H9 (cell line): ENCODE data around the gene SPINT3. TPM values are rescaled to one million over a fixed set of nuclear protein-coding genes. Genes with fewer than 3 reads are reported as not detected.

Experiments
- DNase-seq: peaks from one replicate; pipeline ENCODE4 v3.0.0-alpha.2; 2017
- H2AFZ ChIP-seq: one replicate; pipeline ENCODE4 v1.6.1; 2013; ENCODE audit warnings: mild to moderate bottlenecking, low read length, control low read depth, moderate library complexity
- H2AK5ac ChIP-seq: 2 replicates; pipeline ENCODE4 v1.6.1; 2013; ENCODE audit warnings: low read length, control low read depth, mixed read lengths; ENCODE audit not compliant: insufficient read length
- H2BK120ac ChIP-seq: one replicate; pipeline ENCODE4 v1.6.1; 2013; ENCODE audit warnings: low read depth, mild to moderate bottlenecking, low read length, control low read depth, inconsistent platforms; ENCODE audit not compliant: poor library complexity, severe bottlenecking
- H2BK12ac ChIP-seq: 2 replicates; pipeline ENCODE4 v1.6.1; 2013; ENCODE audit warnings: low read length, control low read depth, mixed read lengths, low read depth; ENCODE audit not compliant: insufficient read length
- H2BK15ac ChIP-seq: 2 replicates; pipeline ENCODE4 v1.6.1; 2013; ENCODE audit warnings: low read depth, low read length, control low read depth
- H2BK20ac ChIP-seq: one replicate; pipeline ENCODE4 v1.6.1; 2013; ENCODE audit warnings: low read depth, mild to moderate bottlenecking, low read length, control low read depth, inconsistent platforms; ENCODE audit not compliant: poor library complexity, severe bottlenecking
- H2BK5ac ChIP-seq: 2 replicates; pipeline ENCODE4 v1.6.1; 2013; ENCODE audit warnings: low read length, control low read depth, mixed read lengths; ENCODE audit not compliant: insufficient read length
- H3K14ac ChIP-seq: 2 replicates; pipeline ENCODE4 v1.6.1; 2013; ENCODE audit warnings: low read length, control low read depth; ENCODE audit not compliant: insufficient read depth
- H3K18ac ChIP-seq: 2 replicates; pipeline ENCODE4 v1.6.1; 2013; ENCODE audit warnings: low read depth, mild to moderate bottlenecking, mixed read lengths, low read length, control low read depth; ENCODE audit not compliant: insufficient read length
- H3K23ac ChIP-seq: 2 replicates; pipeline ENCODE4 v1.6.1; 2013; ENCODE audit warnings: low read length, control low read depth, mixed read lengths, low read depth; ENCODE audit not compliant: insufficient read length
- H3K23me2 ChIP-seq: 2 replicates; pipeline ENCODE4 v1.6.1; 2013; ENCODE audit warnings: low read depth, mild to moderate bottlenecking, mixed read lengths, low read length, control low read depth; ENCODE audit not compliant: insufficient read length, poor library complexity, severe bottlenecking
- H3K27ac ChIP-seq: 2 replicates; pipeline ENCODE4 v1.5.1; 2013; ENCODE audit warnings: low read length, control low read depth, mixed read lengths, low read depth; ENCODE audit not compliant: insufficient read length
- H3K27me3 ChIP-seq: 2 replicates; pipeline ENCODE4 v1.6.1; 2013; ENCODE audit warnings: low read length, control low read depth, inconsistent platforms; ENCODE audit not compliant: insufficient read depth
- H3K4ac ChIP-seq: 2 replicates; pipeline ENCODE4 v1.6.1; 2013; ENCODE audit warnings: low read depth, mild to moderate bottlenecking, control low read depth, inconsistent platforms, low read length, moderate library complexity
- H3K4me1 ChIP-seq: 2 replicates; pipeline ENCODE4 v1.6.1; 2013; ENCODE audit warnings: low read length, control low read depth, inconsistent platforms; ENCODE audit not compliant: insufficient read depth
- H3K4me2 ChIP-seq: 2 replicates; pipeline ENCODE4 v1.6.1; 2013; ENCODE audit warnings: low read length, control low read depth, mixed read lengths; ENCODE audit not compliant: insufficient read length, insufficient read depth
- H3K56ac ChIP-seq: 2 replicates; pipeline ENCODE4 v1.6.1; 2013; ENCODE audit warnings: low read depth, mild to moderate bottlenecking, mixed read lengths, low read length, control low read depth; ENCODE audit not compliant: insufficient read length
- H3K79me1 ChIP-seq: 2 replicates; pipeline ENCODE4 v1.6.1; 2013; ENCODE audit warnings: low read depth, mild to moderate bottlenecking, moderate library complexity, low read length, control low read depth, inconsistent platforms; ENCODE audit not compliant: insufficient read depth, poor library complexity, severe bottlenecking
- H3K79me2 ChIP-seq: 2 replicates; pipeline ENCODE4 v1.6.1; 2013; ENCODE audit warnings: low read length, control low read depth, inconsistent platforms; ENCODE audit not compliant: insufficient read depth
- H3K9ac ChIP-seq: 2 replicates; pipeline ENCODE4 v1.6.1; 2013; ENCODE audit warnings: low read length, control low read depth, mixed read lengths; ENCODE audit not compliant: insufficient read length; ENCODE audit errors: extremely low read depth
- H3K9me3 ChIP-seq: one replicate; pipeline ENCODE4 v1.6.1; 2013; ENCODE audit warnings: low read depth, low read length, inconsistent platforms; ENCODE audit not compliant: control insufficient read depth
- H3T11ph ChIP-seq: one replicate; pipeline ENCODE4 v1.6.1; 2013; ENCODE audit warnings: mild to moderate bottlenecking, low read length, control low read depth, inconsistent platforms
- H4K20me1 ChIP-seq: one replicate; pipeline ENCODE4 v1.6.1; 2013; ENCODE audit not compliant: control insufficient read depth, insufficient read length, insufficient read depth
- H4K5ac ChIP-seq: 2 replicates; pipeline ENCODE4 v1.6.1; 2013; ENCODE audit warnings: low read depth, mild to moderate bottlenecking, mixed read lengths, low read length, control low read depth; ENCODE audit not compliant: insufficient read length
- H4K8ac ChIP-seq: replicated peaks from 2 replicates; pipeline ENCODE4 v1.6.1; 2013; ENCODE audit warnings: low read length, control low read depth, mixed read lengths, low read depth; ENCODE audit not compliant: insufficient read length
- H4K91ac ChIP-seq: 2 replicates; pipeline ENCODE4 v1.6.1; 2013; ENCODE audit warnings: low read depth, mild to moderate bottlenecking, moderate library complexity, mixed read lengths, low read length, control low read depth; ENCODE audit not compliant: insufficient read length
- H3K27ac Mint-ChIP-seq, 3 experiments: 2 replicates in 2 of 3; 3 replicates in 1 of 3; pipeline ENCODE4 v1.8.0; 2020 to 2021; ENCODE audit warnings: mixed read lengths in 3 of 3, mild to moderate bottlenecking in 1 of 3, moderate library complexity in 1 of 3
- H3K27me3 Mint-ChIP-seq: 2 replicates; pipeline ENCODE4 v1.8.0; 2021; ENCODE audit warnings: low read depth, mild to moderate bottlenecking, moderate library complexity, mixed read lengths
- H3K36me3 Mint-ChIP-seq, 3 experiments: 2 replicates in 2 of 3; 3 replicates in 1 of 3; pipeline ENCODE4 v1.8.0; 2020 to 2021; ENCODE audit warnings: low read depth in 3 of 3, mixed read lengths in 3 of 3; ENCODE audit not compliant: insufficient read depth in 1 of 3
- H3K4me1 Mint-ChIP-seq, 2 experiments: 2 replicates each; pipeline ENCODE4 v1.8.0; 2020; ENCODE audit warnings: mixed read lengths in 2 of 2
- H3K4me3 Mint-ChIP-seq, 2 experiments: 2 replicates in 1 of 2; 3 replicates in 1 of 2; pipeline ENCODE4 v1.8.0; 2020 to 2021; ENCODE audit warnings: mild to moderate bottlenecking in 2 of 2, mixed read lengths in 2 of 2, moderate library complexity in 1 of 2
- H3K9me3 Mint-ChIP-seq, 2 experiments: 2 replicates in 1 of 2; 3 replicates in 1 of 2; pipeline ENCODE4 v1.8.0; 2020; ENCODE audit warnings: mild to moderate bottlenecking in 2 of 2, mixed read lengths in 2 of 2, moderate library complexity in 1 of 2
- CTCF ChIP-seq: fragments of 200-600 bp; sonication (generic); conservative IDR thresholded peaks from 3 replicates; pipeline ENCODE4 v1.8.0; 2021; ENCODE audit warnings: antibody characterized with exemption, mild to moderate bottlenecking
- WGBS: extraction: QIAGEN DNeasy Blood & Tissue Kit; methylation state at CpG from one replicate; pipeline ENCODE4 v1.1.7; 2013; ENCODE audit warnings: missing lambda C conversion rate, low lambda C conversion rate, mixed read lengths; ENCODE audit not compliant: insufficient read length; ENCODE audit errors: extremely low coverage; 5-methylcytosine and 5-hydroxymethylcytosine counted together
- total RNA-seq: library from RNA; stranded (reverse); gene quantifications from 2 replicates; pipeline ENCODE4 v1.2.1, GENCODE V29; 2021

SPINT3 gene
- total RNA-seq, 1 experiment from 2014 or later = not detected

- Histone ChIP-seq H2BK15ac (no peak overlapping the region), H4K91ac (no peak overlapping the region), H3K56ac (no peak overlapping the region), H3K27ac (no peak overlapping the region), H3K18ac (no peak overlapping the region), H3K79me1 (no peaks in the 10 kb centered on the region), H3K27me3 (no peaks in the 10 kb centered on the region), H3K4me2 (no peak overlapping the region), H2AK5ac (no peak overlapping the region), H3K4me1 (no peaks in the 10 kb centered on the region), H3K79me2 (no peaks in the 10 kb centered on the region), H3K23me2 (no peaks in the 10 kb centered on the region), H3K9me3 (no peaks in the 10 kb centered on the region), H4K5ac (no peak overlapping the region), H2BK5ac (no peak overlapping the region), H4K8ac (no peak overlapping the region), H3K14ac (no peak overlapping the region), H2BK120ac (no peak overlapping the region), H2BK12ac (no peak overlapping the region), H3T11ph (no peak overlapping the region), H3K9ac (no peak overlapping the region), H3K23ac (no peak overlapping the region), H4K20me1 (no peaks in the 10 kb centered on the region), H3K4ac (no peak overlapping the region), H2BK20ac (no peak overlapping the region), H2AFZ (no peak overlapping the region)
- WGBS = no CpG with 5 or more reads among the region's 1 CpG
- Mint-ChIP-seq H3K9me3 (no peaks in the 10 kb centered on the region), H3K4me1 (peaks cover 6 to 7% of the 10 kb centered on the region in 2 experiments), H3K4me3 (no peak overlapping the region), H3K27ac (no peak overlapping the region), H3K27me3 (peaks cover 2% of the 10 kb centered on the region), H3K36me3 (no peaks in the 10 kb centered on the region)
- DNase-seq = no peak
- no peak for TF ChIP-seq CTCF
These were observed 13.8 kb downstream of the SPINT3 start for GRCh38 chr20:45501600-45501999.
